ENCODE results near the gene ERMARD.

ERMARD gene

GRCh38 chr6:169829786-169830185 lies 78.4 kb downstream of the ERMARD start:
- Histone ChIP-seq H3K79me2 (ENCODE audit: low read length) (no peaks in the 10 kb centered on the region), H3K4me2 (ENCODE audit: low read depth, low read length) (no peak overlapping the region), H3K9ac (ENCODE audit: low read length) (no peak overlapping the region), H3K9me3 (replicated peaks; ENCODE audit: insufficient read depth, low read length) (no peaks in the 10 kb centered on the region), H3K27me3 (replicated peaks; ENCODE audit: insufficient read depth, low read length) (no peaks in the 10 kb centered on the region), H4K20me1 (ENCODE audit: insufficient read depth, low read length) (no peaks in the 10 kb centered on the region), H3K27ac (ENCODE audit: low read length) (no peak overlapping the region), H3K4me1 (ENCODE audit: low read length) (no peaks in the 10 kb centered on the region), H3K36me3 (replicated peaks; ENCODE audit: insufficient read depth, low read length) (no peaks in the 10 kb centered on the region), H3F3A (ENCODE audit: insufficient read depth, low read length) (no peaks in the 10 kb centered on the region), H2AFZ (ENCODE audit: low read length) (no peak overlapping the region), H3K4me3 (ENCODE audit: low read length) (no peak overlapping the region), H3K9me2 (replicated peaks; ENCODE audit: insufficient read depth, low read length) (no peaks in the 10 kb centered on the region)
- no peak for TF ChIP-seq EZH2 (optimal IDR thresholded peaks at IDR 0.05; ENCODE audit: low read depth, low read length)
- TF ChIP-seq EZH2phosphoT487 (IDR thresholded peaks at IDR 0.05; ENCODE audit: low read length): no peak
- no peak for TF ChIP-seq CTCF (IDR thresholded peaks at IDR 0.05; ENCODE audit: low read length)
- DNase-seq: no peak

GRCh38 chr6:169830876-169831275 lies 79.5 kb downstream of the ERMARD start:
- no peak overlapping the region for H2AFZ ChIP-seq (ENCODE audit: low read length)
- no peak overlapping the region for H3K9ac ChIP-seq (ENCODE audit: low read length)
- no peaks in the 10 kb centered on the region for H3F3A ChIP-seq (ENCODE audit: insufficient read depth, low read length)
- TF ChIP-seq EZH2 (optimal IDR thresholded peaks at IDR 0.05; ENCODE audit: low read depth, low read length) (no peak), CTCF (IDR thresholded peaks at IDR 0.05; ENCODE audit: low read length) (no peak), EZH2phosphoT487 (IDR thresholded peaks at IDR 0.05; ENCODE audit: low read length) (no peak)
- no peaks in the 10 kb centered on the region for H3K79me2 ChIP-seq (ENCODE audit: low read length)
- no peak overlapping the region for H3K27ac ChIP-seq (ENCODE audit: low read length)
- no peaks in the 10 kb centered on the region for H3K9me3 ChIP-seq (replicated peaks; ENCODE audit: insufficient read depth, low read length)
- no peaks in the 10 kb centered on the region for H3K4me1 ChIP-seq (ENCODE audit: low read length)
- DNase-seq: no peak
- no peak overlapping the region for H3K4me2 ChIP-seq (ENCODE audit: low read depth, low read length)
- H4K20me1 ChIP-seq (ENCODE audit: insufficient read depth, low read length): no peaks in the 10 kb centered on the region
- H3K4me3 ChIP-seq (ENCODE audit: low read length): no peak overlapping the region
- no peaks in the 10 kb centered on the region for H3K9me2 ChIP-seq (replicated peaks; ENCODE audit: insufficient read depth, low read length)
- no peaks in the 10 kb centered on the region for H3K27me3 ChIP-seq (replicated peaks; ENCODE audit: insufficient read depth, low read length)
- H3K36me3 ChIP-seq (replicated peaks; ENCODE audit: insufficient read depth, low read length): no peaks in the 10 kb centered on the region

Data from MM.1S (cell line).